ENCODE results near the gene LMX1B. TPM values are rescaled to one million over a fixed set of nuclear protein-coding genes. Genes with fewer than 3 reads are reported as not detected.
"Not testable (repeated sequence)": the region's sequence is repeated elsewhere in the genome, so short reads cannot be mapped to it uniquely, and the experiment has no call there.

The LMX1B gene
- polyA plus RNA-seq, 1 donor (not counting 4 experiments of a cell fraction or from before 2014, with no cell fraction given): 0.24 TPM

GRCh38 chr9:126715382-126715781 lies 101.7 kb downstream of the LMX1B start:
- Histone ChIP-seq H2AFZ (ENCODE audit: control insufficient read depth, low read length) (no peak overlapping the region), H3K4me2 (ENCODE audit: control insufficient read depth, extremely low read depth, insufficient read depth, low read depth, low read length) (no peak overlapping the region), H3K9ac (ENCODE audit: control insufficient read depth, extremely low read depth, insufficient read depth, low read length) (no peak overlapping the region), H3K36me3 (ENCODE audit: control insufficient read depth in 2 of 2, extremely low read depth in 1 of 2, insufficient read depth in 2 of 2, low read length in 2 of 2) (no peaks in the 10 kb centered on the region), H3K27ac (ENCODE audit: control insufficient read depth, insufficient read depth, low read length) (no peak overlapping the region), H3K27me3 (ENCODE audit: control insufficient read depth, extremely low read depth, insufficient read depth, low read length) (no peaks in the 10 kb centered on the region), H4K20me1 (ENCODE audit: control insufficient read depth, extremely low read depth, insufficient read depth, low read length) (no peaks in the 10 kb centered on the region), H3K4me3 (ENCODE audit: control insufficient read depth in 2 of 3, extremely low read depth in 1 of 3, insufficient read depth in 2 of 3, low read depth in 1 of 3, low read length in 3 of 3) (no peak overlapping the region), H3K79me2 (ENCODE audit: control insufficient read depth, insufficient read depth, low read length) (no peaks in the 10 kb centered on the region), H3K4me1 (ENCODE audit: control insufficient read depth, extremely low read depth, insufficient read depth, low read length) (peaks cover 6% of the 10 kb centered on the region), H3K9me3 (ENCODE audit: control insufficient read depth, low read depth, low read length) (no peaks in the 10 kb centered on the region), H3K9me1 (ENCODE audit: control insufficient read depth, extremely low read depth, insufficient read depth, low read length) (no peaks in the 10 kb centered on the region)
- dilution Hi-C loops (cut with MboI; ENCODE audit: extremely low pct_ligation_motif_present, low sequenced_read_pairs): no loop called here
- TF ChIP-seq EZH2 (IDR thresholded peaks at IDR 0.05; ENCODE audit: low read length): no peak
- TF ChIP-seq, protein P1, sequence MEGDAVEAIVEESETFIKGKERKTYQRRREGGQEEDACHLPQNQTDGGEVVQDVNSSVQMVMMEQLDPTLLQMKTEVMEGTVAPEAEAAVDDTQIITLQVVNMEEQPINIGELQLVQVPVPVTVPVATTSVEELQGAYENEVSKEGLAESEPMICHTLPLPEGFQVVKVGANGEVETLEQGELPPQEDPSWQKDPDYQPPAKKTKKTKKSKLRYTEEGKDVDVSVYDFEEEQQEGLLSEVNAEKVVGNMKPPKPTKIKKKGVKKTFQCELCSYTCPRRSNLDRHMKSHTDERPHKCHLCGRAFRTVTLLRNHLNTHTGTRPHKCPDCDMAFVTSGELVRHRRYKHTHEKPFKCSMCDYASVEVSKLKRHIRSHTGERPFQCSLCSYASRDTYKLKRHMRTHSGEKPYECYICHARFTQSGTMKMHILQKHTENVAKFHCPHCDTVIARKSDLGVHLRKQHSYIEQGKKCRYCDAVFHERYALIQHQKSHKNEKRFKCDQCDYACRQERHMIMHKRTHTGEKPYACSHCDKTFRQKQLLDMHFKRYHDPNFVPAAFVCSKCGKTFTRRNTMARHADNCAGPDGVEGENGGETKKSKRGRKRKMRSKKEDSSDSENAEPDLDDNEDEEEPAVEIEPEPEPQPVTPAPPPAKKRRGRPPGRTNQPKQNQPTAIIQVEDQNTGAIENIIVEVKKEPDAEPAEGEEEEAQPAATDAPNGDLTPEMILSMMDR (optimal IDR thresholded peaks at IDR 0.05 in 1 of 3, IDR thresholded peaks at IDR 0.05 in 1 of 3, conservative IDR thresholded peaks at IDR 0.05 in 1 of 3; ENCODE audit: extremely low read depth in 1 of 3, insufficient read depth in 2 of 3, low read length in 3 of 3): no peak
- no peak for FAIRE-seq
- no peak for DNase-seq (ENCODE audit: low read depth, low spot score)

- H3K9me3 ChIP-seq (ENCODE audit: control insufficient read depth, low read depth, low read length); H3K27ac ChIP-seq (ENCODE audit: control insufficient read depth, insufficient read depth, low read length); H3K27me3 ChIP-seq (ENCODE audit: control insufficient read depth, extremely low read depth, insufficient read depth, low read length); dilution Hi-C loops (cut with MboI; ENCODE audit: extremely low pct_ligation_motif_present, low sequenced_read_pairs); DNase-seq (ENCODE audit: low read depth, low spot score); H3K9me1 ChIP-seq (ENCODE audit: control insufficient read depth, extremely low read depth, insufficient read depth, low read length); H2AFZ ChIP-seq (ENCODE audit: control insufficient read depth, low read length); H3K36me3 ChIP-seq (ENCODE audit: control insufficient read depth in 2 of 2, extremely low read depth in 1 of 2, insufficient read depth in 2 of 2, low read length in 2 of 2); H3K4me3 ChIP-seq (ENCODE audit: control insufficient read depth in 2 of 3, extremely low read depth in 1 of 3, insufficient read depth in 2 of 3, low read depth in 1 of 3, low read length in 3 of 3); H3K9ac ChIP-seq (ENCODE audit: control insufficient read depth, extremely low read depth, insufficient read depth, low read length); FAIRE-seq; H3K4me2 ChIP-seq (ENCODE audit: control insufficient read depth, extremely low read depth, insufficient read depth, low read depth, low read length); H3K79me2 ChIP-seq (ENCODE audit: control insufficient read depth, insufficient read depth, low read length); H4K20me1 ChIP-seq (ENCODE audit: control insufficient read depth, extremely low read depth, insufficient read depth, low read length): not testable (repeated sequence)
- H3K4me1 ChIP-seq (ENCODE audit: control insufficient read depth, extremely low read depth, insufficient read depth, low read length): peaks cover 12% of the 10 kb centered on the region
Measured at GRCh38 chr9:126717441-126717840, 103.7 kb downstream of the LMX1B start.

GRCh38 chr9:126719618-126720031 lies 105.9 kb downstream of the LMX1B start:
- H3K27ac ChIP-seq (ENCODE audit: control insufficient read depth, insufficient read depth, low read length): no peak overlapping the region

More at GRCh38 chr9:126719618-126720031, 105.9 kb downstream of the LMX1B start:
- Histone ChIP-seq H4K20me1 (ENCODE audit: control insufficient read depth, extremely low read depth, insufficient read depth, low read length) (no peaks in the 10 kb centered on the region), H3K79me2 (ENCODE audit: control insufficient read depth, insufficient read depth, low read length) (no peaks in the 10 kb centered on the region), H3K9me3 (ENCODE audit: control insufficient read depth, low read depth, low read length) (no peaks in the 10 kb centered on the region), H3K4me1 (ENCODE audit: control insufficient read depth, extremely low read depth, insufficient read depth, low read length) (peaks cover 12% of the 10 kb centered on the region), H3K9ac (ENCODE audit: control insufficient read depth, extremely low read depth, insufficient read depth, low read length) (no peak overlapping the region), H3K36me3 (ENCODE audit: control insufficient read depth in 2 of 2, extremely low read depth in 1 of 2, insufficient read depth in 2 of 2, low read length in 2 of 2) (no peaks in the 10 kb centered on the region), H3K9me1 (ENCODE audit: control insufficient read depth, extremely low read depth, insufficient read depth, low read length) (no peaks in the 10 kb centered on the region), H3K4me3 (ENCODE audit: control insufficient read depth in 2 of 3, extremely low read depth in 1 of 3, insufficient read depth in 2 of 3, low read depth in 1 of 3, low read length in 3 of 3) (no peak overlapping the region), H3K4me2 (ENCODE audit: control insufficient read depth, extremely low read depth, insufficient read depth, low read depth, low read length) (no peak overlapping the region), H2AFZ (ENCODE audit: control insufficient read depth, low read length) (no peak overlapping the region), H3K27me3 (ENCODE audit: control insufficient read depth, extremely low read depth, insufficient read depth, low read length) (no peaks in the 10 kb centered on the region)
- TF ChIP-seq EZH2 (IDR thresholded peaks at IDR 0.05; ENCODE audit: low read length): no peak
- TF ChIP-seq, protein P1 (optimal IDR thresholded peaks at IDR 0.05 in 1 of 3, IDR thresholded peaks at IDR 0.05 in 1 of 3, conservative IDR thresholded peaks at IDR 0.05 in 1 of 3; ENCODE audit: extremely low read depth in 1 of 3, insufficient read depth in 2 of 3, low read length in 3 of 3): no peak
- dilution Hi-C loops (cut with MboI; ENCODE audit: extremely low pct_ligation_motif_present, low sequenced_read_pairs): no loop called here
- FAIRE-seq: peak; percentile 23
- no peak for DNase-seq (ENCODE audit: low read depth, low spot score)
